Stimulated activated CD8-positive, alpha-beta memory T cell treated with anti-CD3 and anti-CD28 coated beads, Interleukin-15, amount 100 ng/mL, for 24 hours (primary cell): Measurements from ENCODE around the gene USP30.

Experiments used
- DNase-seq: peaks from one replicate; pipeline ENCODE4 v3.0.0-alpha.2; 2020; ENCODE audit warnings: low read depth

Gene USP30

DNA sequence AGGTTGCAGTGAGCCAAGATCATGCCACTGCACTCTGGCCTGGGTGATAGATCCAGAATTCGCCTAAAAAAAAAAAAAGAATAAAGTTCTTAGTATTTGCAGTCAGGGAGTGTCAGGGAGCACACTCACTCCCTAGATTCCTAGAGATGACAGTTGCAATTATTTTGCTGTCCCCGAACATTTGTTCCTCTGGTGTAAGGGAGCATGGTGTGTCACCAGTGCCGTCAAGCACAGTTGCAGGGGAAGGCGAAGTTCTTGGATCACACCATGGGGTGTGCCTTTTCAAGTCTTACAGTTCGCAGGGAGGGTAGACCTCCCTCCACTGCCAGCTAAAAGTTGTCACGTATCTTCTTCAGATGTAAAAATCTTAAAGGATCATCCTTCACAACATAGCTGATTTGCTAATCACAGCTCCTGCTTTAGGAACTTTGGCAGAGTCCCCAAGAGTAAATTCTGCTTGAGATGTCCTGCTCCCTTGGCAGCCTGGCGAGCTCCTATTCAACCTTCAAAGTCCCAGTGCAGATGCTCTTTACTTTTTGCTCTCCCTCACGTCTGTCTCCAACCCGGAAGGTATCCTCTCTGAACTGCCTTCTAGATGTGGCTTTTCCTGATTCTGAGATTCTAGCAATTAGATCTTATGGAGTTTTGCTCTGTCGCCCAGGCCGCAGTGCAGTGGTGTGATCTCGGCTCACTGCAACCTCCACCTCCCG is 75.3 kb downstream of the USP30 start:
- DNase-seq = no peak

DNA sequence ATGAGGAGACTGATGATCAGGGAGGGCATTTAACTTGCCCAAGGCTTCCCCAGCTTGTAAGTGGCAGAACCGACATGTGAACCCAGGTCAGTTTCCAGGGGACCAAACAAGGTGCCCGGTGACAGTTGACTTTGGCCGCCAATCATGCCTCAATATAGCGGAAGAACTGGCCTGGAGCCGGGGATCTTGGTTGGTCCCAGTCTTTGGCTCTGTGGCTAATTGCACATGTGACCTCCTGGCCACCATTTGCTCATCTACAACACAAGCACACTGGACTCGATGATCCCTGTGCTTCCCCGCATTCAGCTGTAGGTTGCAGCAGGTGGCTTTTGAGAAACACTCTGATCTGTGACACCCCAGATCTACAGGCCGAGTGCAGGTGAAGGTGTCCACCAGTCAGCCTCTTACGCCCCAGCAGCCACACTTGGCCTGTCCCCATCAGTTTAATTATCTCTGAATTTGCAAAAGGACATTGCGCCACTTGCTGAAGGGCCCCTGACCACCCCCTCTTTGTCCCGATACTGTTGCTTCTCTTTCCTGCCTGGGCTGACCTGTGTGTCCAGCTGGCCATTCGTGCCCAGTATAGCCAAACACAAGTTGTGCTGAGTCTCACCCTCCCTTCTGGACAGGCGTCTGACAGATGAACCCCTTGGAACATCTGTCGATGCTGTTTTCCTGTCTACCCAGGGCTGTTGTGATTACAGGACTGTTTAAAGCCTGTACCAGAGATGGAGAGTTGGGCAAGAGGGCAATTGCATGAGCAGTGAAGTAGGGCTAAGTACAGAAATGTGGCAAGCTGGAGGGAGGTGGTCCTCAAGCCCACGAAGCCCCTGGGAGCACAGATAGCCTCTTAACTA is 78.1 kb downstream of the USP30 start:
- DNase-seq = no peak

DNA sequence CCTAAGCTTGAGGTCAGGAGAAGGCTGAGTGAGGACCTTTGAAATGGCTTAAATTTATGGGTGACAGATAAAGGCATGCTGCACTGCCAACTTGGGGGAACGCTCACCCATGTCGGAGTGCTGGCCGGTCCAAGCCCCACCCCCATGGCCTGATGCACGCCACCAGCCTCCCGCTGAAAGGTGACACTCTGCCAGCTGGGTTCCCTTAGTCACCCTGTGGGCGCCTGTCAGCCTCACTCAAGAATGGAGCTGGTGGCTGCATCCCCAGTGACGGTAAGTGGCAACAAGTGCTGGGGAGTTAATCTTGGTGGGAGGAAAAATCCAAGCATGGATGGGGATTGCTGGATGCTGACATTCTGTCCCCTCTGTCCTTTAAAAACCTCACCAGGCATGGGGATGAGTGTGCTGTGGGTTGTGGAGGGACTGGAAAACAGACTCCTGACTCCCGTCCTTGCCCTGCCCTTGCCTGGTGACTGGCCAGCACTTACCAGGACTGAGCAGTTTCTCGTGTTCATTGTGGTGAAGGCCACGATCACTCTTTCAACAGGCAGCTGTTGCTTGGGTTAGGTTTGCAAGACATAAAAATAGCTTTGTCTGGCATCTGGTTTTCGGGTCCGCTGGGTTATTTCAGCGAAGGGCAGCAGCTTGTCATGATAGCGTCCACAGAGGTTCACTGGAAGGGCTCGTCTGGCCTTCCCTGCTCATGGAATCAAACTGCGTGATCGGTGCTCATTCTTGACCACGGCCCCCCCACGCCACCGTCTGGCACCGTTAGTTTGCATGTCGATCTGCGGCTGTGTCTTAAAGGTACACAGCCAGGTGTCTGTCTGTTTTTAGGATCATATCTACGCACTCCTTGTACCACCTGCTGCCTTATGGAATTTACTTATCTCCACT is 79.0 kb downstream of the USP30 start:
- no peak for DNase-seq

DNA sequence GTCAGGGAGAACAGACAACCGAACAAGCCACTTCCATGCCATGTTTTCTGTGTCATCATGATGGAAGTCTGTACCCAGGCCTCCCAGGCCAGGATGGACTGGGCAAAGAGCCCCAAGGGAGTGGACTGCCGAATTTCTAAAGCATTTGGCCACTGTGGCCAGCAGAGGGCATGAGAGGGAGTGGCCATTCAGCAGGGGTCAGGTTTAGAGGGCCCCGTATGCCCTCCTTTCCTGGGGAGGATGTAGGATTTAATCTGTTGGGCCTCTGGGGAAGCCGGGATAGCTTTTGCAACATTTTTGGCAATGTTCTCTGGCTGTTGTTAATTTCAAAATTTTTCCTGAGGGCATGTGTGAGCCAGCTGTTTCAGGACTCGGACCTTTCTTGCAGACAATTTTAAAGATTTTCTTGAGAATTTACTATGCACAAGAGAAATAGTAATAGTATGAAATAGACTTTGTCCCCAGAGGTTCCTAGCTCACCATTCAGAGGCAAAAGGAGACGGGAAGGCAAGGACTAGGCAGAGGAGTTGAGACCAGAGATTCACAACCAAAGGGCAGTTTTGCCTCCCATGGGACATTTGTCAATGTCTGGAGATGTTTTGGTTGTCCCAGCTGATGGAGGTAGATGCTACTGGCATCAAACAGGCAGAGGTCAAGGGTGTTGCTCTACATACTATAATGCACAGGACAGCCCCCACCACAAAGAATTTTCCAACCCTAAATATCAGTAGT is 82.0 kb downstream of the USP30 start:
- DNase-seq = no peak

DNA sequence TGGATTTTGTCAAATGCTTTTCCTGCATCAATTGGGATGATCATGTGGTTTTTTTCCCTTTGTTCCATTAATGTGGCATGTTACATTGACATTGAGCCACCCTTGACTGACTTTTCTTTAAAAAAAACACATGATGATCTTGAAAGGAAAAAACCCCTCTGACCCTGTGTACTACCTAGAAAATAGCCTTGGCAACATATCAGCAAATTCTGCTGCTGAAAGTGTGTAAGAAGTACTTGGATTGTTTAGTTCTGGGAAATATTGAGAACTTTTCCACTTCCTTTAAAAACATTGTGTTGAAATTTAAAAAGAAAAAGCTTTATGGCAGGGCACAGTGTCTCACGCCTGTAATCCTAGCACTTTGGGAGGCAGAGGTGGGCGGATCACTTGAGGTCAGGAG is 84.7 kb downstream of the USP30 start:
- DNase-seq = no peak
